GM10266 (cell line): ENCODE measurements around the gene ADAMTS19.

Experiments
- DNase-seq: peaks from one replicate; pipeline ENCODE4 v3.0.0; 2012; ENCODE audit errors: extremely low spot score
- TF ChIP-seq, protein P1 (sequence below): IDR thresholded peaks from 2 replicates; pipeline ENCODE4 v1.5.1; 2012; ENCODE audit warnings: mild to moderate bottlenecking, low read depth; ENCODE audit not compliant: control insufficient read depth, insufficient read depth; ENCODE audit errors: missing control alignments

ADAMTS19 gene

DNA sequence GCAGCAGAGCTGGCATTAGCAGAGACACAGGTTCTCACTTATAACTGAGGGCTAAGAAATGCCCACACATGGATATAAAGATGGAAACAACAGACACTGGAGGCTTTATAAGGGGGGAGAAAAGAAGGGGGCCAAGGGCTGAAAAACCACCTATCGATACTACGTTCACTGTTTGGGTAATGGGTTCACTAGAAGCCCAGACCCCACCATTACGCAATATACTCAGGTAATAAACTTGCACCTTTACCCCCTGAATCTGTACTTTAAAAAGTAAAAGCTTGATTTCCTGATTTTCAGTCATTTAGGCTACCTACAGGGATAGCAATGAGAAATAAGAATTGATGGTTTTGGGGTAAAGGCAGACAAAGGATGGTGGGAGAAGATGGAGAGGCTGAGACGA is 285.9 kb downstream of the ADAMTS19 start:
- TF ChIP-seq, protein P1, sequence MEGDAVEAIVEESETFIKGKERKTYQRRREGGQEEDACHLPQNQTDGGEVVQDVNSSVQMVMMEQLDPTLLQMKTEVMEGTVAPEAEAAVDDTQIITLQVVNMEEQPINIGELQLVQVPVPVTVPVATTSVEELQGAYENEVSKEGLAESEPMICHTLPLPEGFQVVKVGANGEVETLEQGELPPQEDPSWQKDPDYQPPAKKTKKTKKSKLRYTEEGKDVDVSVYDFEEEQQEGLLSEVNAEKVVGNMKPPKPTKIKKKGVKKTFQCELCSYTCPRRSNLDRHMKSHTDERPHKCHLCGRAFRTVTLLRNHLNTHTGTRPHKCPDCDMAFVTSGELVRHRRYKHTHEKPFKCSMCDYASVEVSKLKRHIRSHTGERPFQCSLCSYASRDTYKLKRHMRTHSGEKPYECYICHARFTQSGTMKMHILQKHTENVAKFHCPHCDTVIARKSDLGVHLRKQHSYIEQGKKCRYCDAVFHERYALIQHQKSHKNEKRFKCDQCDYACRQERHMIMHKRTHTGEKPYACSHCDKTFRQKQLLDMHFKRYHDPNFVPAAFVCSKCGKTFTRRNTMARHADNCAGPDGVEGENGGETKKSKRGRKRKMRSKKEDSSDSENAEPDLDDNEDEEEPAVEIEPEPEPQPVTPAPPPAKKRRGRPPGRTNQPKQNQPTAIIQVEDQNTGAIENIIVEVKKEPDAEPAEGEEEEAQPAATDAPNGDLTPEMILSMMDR, result no peak
- no peak for DNase-seq

DNA sequence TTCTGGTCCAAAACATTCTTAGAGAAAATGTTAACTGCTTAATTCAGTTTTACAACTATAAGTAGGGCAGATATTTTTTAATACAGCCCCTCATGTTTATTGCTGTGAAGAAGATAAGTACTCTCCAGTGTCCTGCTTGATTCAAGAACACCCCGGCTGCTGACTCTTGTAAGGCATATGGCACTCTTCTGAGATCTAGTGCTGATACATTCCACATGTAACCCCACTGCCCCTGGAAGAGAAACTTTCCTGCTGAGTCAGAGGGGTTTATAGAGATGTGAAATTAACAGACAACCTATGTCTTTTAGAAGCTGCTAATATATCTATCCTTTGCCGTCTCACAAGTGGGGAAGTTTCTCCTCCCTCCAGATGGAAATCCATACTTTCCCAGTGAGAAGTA is 286.8 kb downstream of the ADAMTS19 start:
- TF ChIP-seq, protein P1, result no peak
- no peak for DNase-seq

DNA sequence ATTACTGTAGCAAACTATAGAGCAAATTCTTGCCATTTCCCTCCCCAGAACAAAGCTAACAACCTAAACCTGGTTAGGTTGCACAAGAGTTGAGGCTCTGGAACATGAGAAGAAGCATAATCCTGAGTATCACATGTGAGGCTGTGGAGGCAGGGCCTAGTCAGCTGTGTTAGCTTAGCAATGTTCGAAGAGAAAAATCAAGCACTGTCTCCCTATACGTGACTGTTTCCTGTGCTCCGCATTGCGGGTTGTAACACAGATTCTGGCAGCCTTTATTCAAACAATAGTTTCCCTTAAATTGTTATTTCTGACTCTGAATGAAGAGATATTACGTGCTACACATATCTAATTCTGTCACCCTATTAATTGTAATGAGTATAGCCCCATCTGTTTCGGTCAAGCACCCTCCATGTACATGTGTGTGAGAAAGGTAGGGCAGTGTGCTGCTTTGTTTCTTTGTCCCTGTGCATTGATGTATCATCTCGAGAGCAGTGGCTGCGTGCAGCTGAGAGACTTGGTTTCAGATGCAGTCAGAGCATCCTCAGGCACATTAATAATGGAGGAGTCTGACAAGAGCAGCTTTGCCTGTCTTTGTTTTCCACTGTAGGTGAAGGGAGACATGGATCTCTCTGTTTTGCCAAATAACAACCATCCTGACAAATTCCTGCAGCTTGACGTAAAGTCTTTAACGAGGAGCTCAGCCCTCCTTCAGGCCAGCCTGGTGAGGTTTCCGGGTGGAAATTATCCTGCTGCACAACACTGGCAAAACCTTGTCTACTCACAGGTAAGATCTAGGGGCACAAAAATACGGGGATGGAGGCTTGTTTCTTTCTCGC is 287.7 kb downstream of the ADAMTS19 start, which contains the start of gene MINAR2:
Gene MINAR2, plus strand, starts transcription at position 523 of the 836 bp plus-strand sequence. Its CDS starts 97 bp downstream, at position 620.
- TF ChIP-seq, protein P1, result no peak
- DNase-seq, result no peak

DNA sequence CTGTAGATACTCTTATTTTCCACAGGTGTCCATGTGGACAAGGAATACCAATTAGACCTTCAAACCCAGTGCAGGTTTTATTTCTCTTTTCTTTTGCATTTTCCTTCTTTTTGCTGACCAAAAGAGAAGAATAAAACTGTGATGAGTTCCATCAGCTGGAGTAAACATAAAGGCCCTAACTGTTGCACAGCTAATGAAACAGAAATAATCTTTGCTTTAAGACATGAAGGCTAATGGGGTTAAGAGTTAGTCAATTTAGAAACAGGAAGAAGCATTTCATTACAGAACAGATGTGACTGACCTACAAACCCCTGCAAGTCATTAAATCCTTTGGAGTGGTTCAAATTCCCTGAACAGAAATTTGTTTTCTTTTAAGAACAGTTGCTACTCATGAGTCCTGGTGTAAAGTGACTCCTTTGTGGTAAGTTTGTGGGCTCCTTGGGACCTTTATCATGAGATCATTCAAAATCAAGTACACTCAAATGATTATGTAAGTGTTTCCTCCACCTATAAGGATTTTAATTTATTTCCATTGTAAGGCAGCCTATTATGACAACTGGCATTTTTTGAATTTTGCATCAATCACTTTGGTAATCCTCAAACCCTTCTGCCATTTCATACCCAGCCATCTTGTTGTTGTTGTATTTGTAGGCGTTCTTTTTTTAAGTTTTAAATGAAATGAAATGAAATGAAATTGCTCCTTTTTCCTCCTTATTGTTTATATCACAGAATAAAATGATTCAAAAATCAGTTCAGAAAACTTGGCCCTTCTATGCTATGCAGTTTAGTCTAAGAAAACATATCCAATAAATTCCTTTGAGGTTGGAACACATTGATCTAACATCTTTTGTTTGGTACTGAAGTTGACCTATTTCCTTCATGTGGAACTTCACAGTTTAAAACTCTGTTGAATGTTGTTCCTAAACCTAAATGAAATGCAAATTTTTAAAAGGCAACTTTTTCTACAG is 289.1 kb downstream of the ADAMTS19 start:
- TF ChIP-seq, protein P1, result no peak
- no peak for DNase-seq

DNA sequence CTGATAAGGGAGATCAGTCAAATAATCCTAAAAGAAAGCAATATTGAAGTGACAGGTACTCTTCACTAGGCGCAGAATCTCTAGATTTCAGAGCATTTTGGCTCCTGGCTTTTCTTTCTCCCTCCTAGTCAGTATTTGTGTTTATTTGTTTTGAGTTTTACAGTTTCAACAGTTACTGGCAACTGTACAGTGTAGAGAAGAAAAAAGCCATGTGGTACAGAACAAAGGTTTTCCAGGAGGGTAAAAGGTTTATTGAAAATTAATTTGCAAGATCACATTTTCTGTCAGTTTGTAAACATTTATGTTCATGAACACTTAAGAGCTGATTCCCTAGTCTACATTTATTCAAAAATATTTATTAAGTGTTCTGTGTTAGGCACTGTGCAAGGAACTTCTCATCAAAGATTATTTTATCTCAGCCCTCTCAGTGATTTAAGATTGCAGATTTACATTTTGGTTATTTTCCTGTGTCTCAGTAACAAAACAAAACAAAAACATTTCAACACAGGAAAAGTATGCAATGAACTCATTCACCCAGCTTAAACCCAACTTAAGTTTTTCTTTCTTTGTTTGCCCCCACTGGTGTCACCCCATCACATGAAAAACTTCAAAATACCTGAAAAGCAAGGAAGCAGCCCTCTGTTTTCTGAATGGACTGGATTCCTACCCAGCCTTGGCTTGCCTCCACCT is 300.7 kb downstream of the ADAMTS19 start:
- TF ChIP-seq, protein P1, result no peak
- no peak for DNase-seq

DNA sequence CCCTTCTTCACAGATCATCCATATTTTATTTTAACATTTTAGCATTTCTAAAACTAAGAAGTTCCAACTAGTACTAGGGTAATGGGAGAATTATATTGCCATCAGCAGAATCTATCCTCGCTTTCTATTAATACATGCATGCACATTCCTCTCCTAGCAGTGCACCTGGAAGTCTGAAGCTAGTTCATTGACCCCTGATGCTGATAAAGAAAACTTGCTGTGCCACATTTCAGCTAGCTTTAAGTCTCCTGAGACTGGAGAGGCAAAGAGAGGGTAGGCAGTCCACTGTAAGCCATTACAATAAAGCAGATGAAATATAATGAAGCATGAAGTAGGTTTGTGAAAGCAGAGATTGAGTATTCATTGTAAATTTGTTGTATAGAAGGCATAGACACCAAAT is 303.6 kb downstream of the ADAMTS19 start:
- no peak for DNase-seq
- TF ChIP-seq, protein P1, result no peak
